22Rv1 (cell line): ENCODE data around the gene TLE3.

Experiments
- ZFX ChIP-seq: fragments of 450-650 bp; IDR thresholded peaks from 2 replicates; pipeline ENCODE4 v1.6.1; 2017; ENCODE audit warnings: antibody characterized with exemption, borderline replicate concordance
- TF ChIP-seq, protein P1 (sequence below): fragments of 450-650 bp; IDR thresholded peaks from 2 replicates; pipeline ENCODE4 v1.5.1; 2017; ENCODE audit warnings: mild to moderate bottlenecking

DNA sequence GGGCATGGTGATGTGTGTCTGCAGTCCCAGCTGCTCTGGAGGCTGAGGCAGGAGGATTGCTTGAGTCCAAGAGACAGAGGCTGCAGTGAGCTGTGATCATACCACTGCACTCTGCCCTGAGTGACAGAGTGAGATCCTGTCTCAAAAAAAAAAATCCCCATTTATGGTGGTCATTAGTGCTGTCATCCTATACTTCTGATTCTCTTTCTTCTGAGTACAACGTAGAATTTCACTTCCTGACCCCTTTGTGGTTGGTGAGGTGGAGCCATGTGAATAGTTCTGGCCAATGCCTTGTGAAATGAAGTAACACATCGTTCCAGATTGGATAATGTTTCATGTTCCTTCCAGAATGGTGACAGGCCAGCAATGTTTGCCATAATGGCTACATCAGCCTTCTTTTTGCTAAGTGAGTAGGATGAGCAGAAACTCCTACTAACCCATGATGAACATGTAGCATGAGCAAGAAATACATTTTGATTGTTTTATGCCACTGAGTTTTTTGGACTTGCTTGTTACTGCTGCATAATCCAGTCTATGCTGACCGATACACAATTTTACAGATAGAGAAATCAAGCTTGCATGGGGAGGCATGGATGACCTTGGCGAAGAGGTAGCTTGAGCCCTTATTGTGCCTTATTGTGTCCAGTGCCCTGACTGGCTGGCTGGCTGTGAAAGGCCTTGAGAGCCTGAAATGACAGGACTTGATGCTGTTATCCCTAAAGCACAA, 30.9 kb upstream of the TLE3 start:
- TF ChIP-seq, protein P1, sequence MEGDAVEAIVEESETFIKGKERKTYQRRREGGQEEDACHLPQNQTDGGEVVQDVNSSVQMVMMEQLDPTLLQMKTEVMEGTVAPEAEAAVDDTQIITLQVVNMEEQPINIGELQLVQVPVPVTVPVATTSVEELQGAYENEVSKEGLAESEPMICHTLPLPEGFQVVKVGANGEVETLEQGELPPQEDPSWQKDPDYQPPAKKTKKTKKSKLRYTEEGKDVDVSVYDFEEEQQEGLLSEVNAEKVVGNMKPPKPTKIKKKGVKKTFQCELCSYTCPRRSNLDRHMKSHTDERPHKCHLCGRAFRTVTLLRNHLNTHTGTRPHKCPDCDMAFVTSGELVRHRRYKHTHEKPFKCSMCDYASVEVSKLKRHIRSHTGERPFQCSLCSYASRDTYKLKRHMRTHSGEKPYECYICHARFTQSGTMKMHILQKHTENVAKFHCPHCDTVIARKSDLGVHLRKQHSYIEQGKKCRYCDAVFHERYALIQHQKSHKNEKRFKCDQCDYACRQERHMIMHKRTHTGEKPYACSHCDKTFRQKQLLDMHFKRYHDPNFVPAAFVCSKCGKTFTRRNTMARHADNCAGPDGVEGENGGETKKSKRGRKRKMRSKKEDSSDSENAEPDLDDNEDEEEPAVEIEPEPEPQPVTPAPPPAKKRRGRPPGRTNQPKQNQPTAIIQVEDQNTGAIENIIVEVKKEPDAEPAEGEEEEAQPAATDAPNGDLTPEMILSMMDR = no peak
- no peak for TF ChIP-seq ZFX
